Smooth muscle cell (in vitro differentiated cells): ENCODE measurements around the gene ZNF215. TPM values are rescaled to one million over a fixed set of nuclear protein-coding genes. Genes with fewer than 3 reads are reported as not detected.

Experiments
- DNase-seq: peaks from one replicate; lab custom pipeline; 2025; ENCODE audit not compliant: unreplicated experiment; lab: John Stamatoyannopoulos, UW
- H2AFZ ChIP-seq: fragments of 200-600 bp; sonication (generic); 2 replicates; pipeline ENCODE4 v1.6.0; 2016; ENCODE audit warnings: antibody characterized with exemption, low read depth, mild to moderate bottlenecking
- H3F3A ChIP-seq: fragments of 200-600 bp; sonication (generic); 2 replicates; pipeline ENCODE4 v1.6.0; 2017; ENCODE audit warnings: antibody characterized with exemption, low read depth
- H3K27ac ChIP-seq: fragments of 200-600 bp; sonication (generic); 2 replicates; pipeline ENCODE4 v1.5.1; 2016; ENCODE audit warnings: low read depth, mild to moderate bottlenecking
- H3K27me3 ChIP-seq: fragments of 200-600 bp; sonication (generic); 2 replicates; pipeline ENCODE4 v1.6.1; 2016; ENCODE audit warnings: low read depth, mild to moderate bottlenecking
- H3K36me3 ChIP-seq: fragments of 200-600 bp; sonication (generic); 2 replicates; pipeline ENCODE4 v1.5.1; 2016; ENCODE audit warnings: low read depth
- H3K4me1 ChIP-seq: fragments of 200-600 bp; sonication (generic); 2 replicates; pipeline ENCODE4 v1.5.1; 2016; ENCODE audit warnings: low read depth
- H3K4me2 ChIP-seq: fragments of 200-600 bp; sonication (generic); 2 replicates; pipeline ENCODE4 v1.6.0; 2016; ENCODE audit warnings: mild to moderate bottlenecking
- H3K4me3 ChIP-seq: fragments of 200-600 bp; sonication (generic); 2 replicates; pipeline ENCODE4 v1.5.1; 2016; ENCODE audit warnings: mild to moderate bottlenecking
- H3K79me2 ChIP-seq: fragments of 200-600 bp; sonication (generic); 2 replicates; pipeline ENCODE4 v1.6.0; 2016; ENCODE audit warnings: low read depth, mild to moderate bottlenecking
- H3K9ac ChIP-seq: fragments of 200-600 bp; sonication (generic); 2 replicates; pipeline ENCODE4 v1.6.0; 2016; ENCODE audit warnings: low read depth
- H3K9me3 ChIP-seq: fragments of 200-600 bp; sonication (generic); replicated peaks from 2 replicates; pipeline ENCODE4 v1.5.1; 2016; ENCODE audit warnings: low read depth
- H4K20me1 ChIP-seq: fragments of 200-600 bp; sonication (generic); 2 replicates; pipeline ENCODE4 v1.6.0; 2016; ENCODE audit warnings: low read depth
- CTCF ChIP-seq: fragments of 200-600 bp; sonication (generic); IDR thresholded peaks from 2 replicates; pipeline ENCODE4 v1.5.1; 2017; ENCODE audit warnings: borderline replicate concordance, mild to moderate bottlenecking, antibody characterized with exemption; ENCODE audit not compliant: insufficient read depth, poor library complexity, severe bottlenecking
- WGBS: methylation state at CpG from one replicate; pipeline ENCODE4 v1.1.7; 2016; ENCODE audit warnings: low lambda C conversion rate; 5-methylcytosine and 5-hydroxymethylcytosine counted together
- polyA plus RNA-seq: library from polyadenylated mRNA; unstranded; fragments of >200 nt; fragmentation: Nextera tagmentation; extraction: Ambion mirVana; gene quantifications from 2 replicates; pipeline ENCODE4 v1.2.1, GENCODE V29; 2016
- total RNA-seq: library from RNA; depleted of rRNA; stranded (reverse); fragments of >200 nt; gene quantifications from 2 replicates; pipeline ENCODE4 v1.2.3, GENCODE V29; 2014

ZNF215 gene
- total and polyA plus RNA-seq, 2 experiments from 2014 or later: 2.8 to 9.1 TPM

GRCh38 chr11:6979365-6979764, 53.1 kb downstream of the ZNF215 start:
- no peak for TF ChIP-seq CTCF
- Histone ChIP-seq H3K27ac (no peak overlapping the region), H2AFZ (no peak overlapping the region), H3K4me1 (no peaks in the 10 kb centered on the region), H3K9ac (no peak overlapping the region), H4K20me1 (no peaks in the 10 kb centered on the region), H3K4me2 (no peak overlapping the region), H3K4me3 (no peak overlapping the region), H3K27me3 (no peaks in the 10 kb centered on the region), H3F3A (no peaks in the 10 kb centered on the region), H3K9me3 (no peaks in the 10 kb centered on the region), H3K79me2 (no peaks in the 10 kb centered on the region), H3K36me3 (no peaks in the 10 kb centered on the region)
- DNase-seq: no peak
- 74% methylated on average over 2 of the region's 2 CpGs for WGBS

- WGBS: 86% methylated on average over 1 of the region's 1 CpG
- no peaks in the 10 kb centered on the region for H3K9me3 ChIP-seq
- peaks cover under 1% of the 10 kb centered on the region for H3K4me1 ChIP-seq
- no peak overlapping the region for H3K27ac ChIP-seq
- H3K27me3 ChIP-seq: no peaks in the 10 kb centered on the region
- TF ChIP-seq CTCF: no peak
- H2AFZ ChIP-seq: no peak overlapping the region
- peaks cover 2% of the 10 kb centered on the region for H3F3A ChIP-seq
- no peak for DNase-seq
- no peak overlapping the region for H3K9ac ChIP-seq
- no peaks in the 10 kb centered on the region for H4K20me1 ChIP-seq
- H3K79me2 ChIP-seq: no peaks in the 10 kb centered on the region
- H3K4me2 ChIP-seq: no peak overlapping the region
- H3K36me3 ChIP-seq: no peaks in the 10 kb centered on the region
- no peak overlapping the region for H3K4me3 ChIP-seq
Measured at GRCh38 chr11:6986487-6986886, 60.3 kb downstream of the ZNF215 start.

GRCh38 chr11:6988506-6988905, 62.3 kb downstream of the ZNF215 start:
- no peak overlapping the region for H2AFZ ChIP-seq

More at GRCh38 chr11:6988506-6988905, 62.3 kb downstream of the ZNF215 start:
- no peaks in the 10 kb centered on the region for H3K27me3 ChIP-seq
- DNase-seq: no peak
- H3K4me2 ChIP-seq: no peak overlapping the region
- TF ChIP-seq CTCF: no peak
- no peak overlapping the region for H3K9ac ChIP-seq
- peaks cover 11% of the 10 kb centered on the region for H3K4me1 ChIP-seq
- H3K27ac ChIP-seq: no peak overlapping the region
- H3K9me3 ChIP-seq: no peaks in the 10 kb centered on the region
- peaks cover 7% of the 10 kb centered on the region for H3F3A ChIP-seq
- H4K20me1 ChIP-seq: no peaks in the 10 kb centered on the region
- H3K79me2 ChIP-seq: no peaks in the 10 kb centered on the region
- H3K36me3 ChIP-seq: no peaks in the 10 kb centered on the region
- no peak overlapping the region for H3K4me3 ChIP-seq
